ENCODE results near the gene TSSC4. TPM values are rescaled to one million over a fixed set of nuclear protein-coding genes. Genes with fewer than 3 reads are reported as not detected.

Gene TSSC4
- total RNA-seq, 2 donors from 2014 or later: 35.6 to 59.0 TPM

DNA sequence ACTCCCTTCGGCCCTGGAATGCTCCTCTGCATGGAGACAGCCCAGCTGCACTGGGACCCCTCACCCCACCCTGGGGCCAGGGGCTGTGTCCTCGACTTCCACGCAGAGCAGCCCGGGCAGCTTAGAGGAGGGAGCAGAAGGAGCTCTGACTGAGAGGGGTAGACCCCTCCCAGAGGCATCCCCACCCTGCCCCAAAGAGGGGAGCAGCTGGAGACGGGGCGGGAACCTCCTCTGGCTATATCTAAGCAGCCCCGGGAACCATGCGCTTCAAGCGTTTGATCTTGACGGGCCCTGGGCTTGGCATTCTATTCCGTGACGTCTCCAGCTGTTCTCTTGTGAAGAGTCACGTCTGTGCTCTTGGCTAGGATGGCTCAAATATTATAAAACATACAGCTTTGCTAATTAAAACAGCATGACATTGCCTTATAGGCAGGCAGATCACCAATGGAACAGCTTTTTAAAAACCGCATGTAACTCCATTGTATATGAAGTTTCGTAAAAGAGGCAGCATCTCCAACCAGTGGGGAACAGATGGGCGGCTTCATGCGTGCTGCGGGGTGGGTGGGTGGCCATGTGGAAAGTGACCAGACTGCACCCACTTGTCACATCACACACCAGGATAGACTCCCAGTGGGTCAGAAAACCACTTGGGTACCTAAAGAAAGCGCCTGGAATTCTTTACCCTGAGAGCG lies 51.9 kb downstream of the TSSC4 start:
- H3K9me3 ChIP-seq: no peaks in the 10 kb centered on the region
- H3K27me3 ChIP-seq: no peaks in the 10 kb centered on the region
- TF ChIP-seq, protein P1, sequence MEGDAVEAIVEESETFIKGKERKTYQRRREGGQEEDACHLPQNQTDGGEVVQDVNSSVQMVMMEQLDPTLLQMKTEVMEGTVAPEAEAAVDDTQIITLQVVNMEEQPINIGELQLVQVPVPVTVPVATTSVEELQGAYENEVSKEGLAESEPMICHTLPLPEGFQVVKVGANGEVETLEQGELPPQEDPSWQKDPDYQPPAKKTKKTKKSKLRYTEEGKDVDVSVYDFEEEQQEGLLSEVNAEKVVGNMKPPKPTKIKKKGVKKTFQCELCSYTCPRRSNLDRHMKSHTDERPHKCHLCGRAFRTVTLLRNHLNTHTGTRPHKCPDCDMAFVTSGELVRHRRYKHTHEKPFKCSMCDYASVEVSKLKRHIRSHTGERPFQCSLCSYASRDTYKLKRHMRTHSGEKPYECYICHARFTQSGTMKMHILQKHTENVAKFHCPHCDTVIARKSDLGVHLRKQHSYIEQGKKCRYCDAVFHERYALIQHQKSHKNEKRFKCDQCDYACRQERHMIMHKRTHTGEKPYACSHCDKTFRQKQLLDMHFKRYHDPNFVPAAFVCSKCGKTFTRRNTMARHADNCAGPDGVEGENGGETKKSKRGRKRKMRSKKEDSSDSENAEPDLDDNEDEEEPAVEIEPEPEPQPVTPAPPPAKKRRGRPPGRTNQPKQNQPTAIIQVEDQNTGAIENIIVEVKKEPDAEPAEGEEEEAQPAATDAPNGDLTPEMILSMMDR (IDR thresholded peaks at IDR 0.05): no peak
- no peaks in the 10 kb centered on the region for H3K36me3 ChIP-seq
- H3K4me3 ChIP-seq: no peak overlapping the region
- DNase-seq: no peak
- H3K4me1 ChIP-seq: peaks cover 3% of the 10 kb centered on the region
- intact Hi-C loops (cut with DNase I): no loop called here
- no peak overlapping the region for H3K27ac ChIP-seq
- H3K9ac ChIP-seq (ENCODE audit: low read depth in 2 of 2, low read length in 2 of 2): no peak overlapping the region

DNA sequence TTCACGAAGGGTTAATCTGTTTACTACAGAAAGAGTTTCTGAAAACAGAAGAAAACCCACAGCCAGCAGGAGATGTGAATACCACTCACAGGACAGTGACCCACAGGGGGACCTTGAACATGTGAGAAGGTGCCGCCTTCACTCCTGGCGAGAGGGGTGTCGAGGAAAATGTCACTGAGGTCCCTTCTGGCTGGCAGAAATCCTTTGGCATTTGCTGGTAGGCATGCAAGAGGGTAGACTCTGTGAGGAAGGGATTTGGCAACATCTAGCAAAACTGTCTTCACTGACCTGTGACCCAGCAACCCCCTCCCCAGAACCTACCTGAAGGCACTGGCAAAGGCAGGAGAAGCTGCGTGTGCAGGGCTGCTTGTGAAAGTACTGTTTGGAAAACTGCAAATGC lies 52.9 kb downstream of the TSSC4 start:
- Histone ChIP-seq H3K4me1 (no peaks in the 10 kb centered on the region), H3K4me3 (no peak overlapping the region), H3K9ac (ENCODE audit: low read depth in 2 of 2, low read length in 2 of 2) (no peak overlapping the region), H3K9me3 (no peaks in the 10 kb centered on the region), H3K27me3 (no peaks in the 10 kb centered on the region), H3K27ac (no peak overlapping the region), H3K36me3 (no peaks in the 10 kb centered on the region)
- TF ChIP-seq, protein P1 (IDR thresholded peaks at IDR 0.05): no peak
- DNase-seq: no peak
- intact Hi-C loops (cut with DNase I): no loop called here

Other genes starting within 250 kb of the TSSC4 start
- gene INS, start 239.5 kb upstream of the TSSC4 start, total RNA-seq: under 1 TPM in 1 of 2 donors, not detected in 1; 0.84 TPM
- under 1 TPM in 1 of 2 donors, not detected in 1; 0.15 TPM for gene TH, start 228.9 kb upstream of the TSSC4 start, total RNA-seq
- 10 to 100 TPM in 1 of 2 donors, 1 to 10 TPM in 1; 4.8 to 16.4 TPM for gene ASCL2, start 130.2 kb upstream of the TSSC4 start, total RNA-seq
- gene C11orf21, start 98.8 kb upstream of the TSSC4 start, total RNA-seq: under 1 TPM; 0.11 to 0.52 TPM
- under 1 TPM; 0.40 to 0.62 TPM for gene TSPAN32, start 98.7 kb upstream of the TSSC4 start, total RNA-seq
- 100 to 1,000 TPM; 185 to 208 TPM for gene CD81, start 23.4 kb upstream of the TSSC4 start, total RNA-seq
- gene TRPM5, start 43.8 kb downstream of the TSSC4 start, total RNA-seq: 1 to 10 TPM; 1.3 to 1.9 TPM
- gene KCNQ1, start 44.3 kb downstream of the TSSC4 start, total RNA-seq: 10 to 100 TPM; 51.4 to 55.8 TPM